HCT116 (cell line): ENCODE measurements around the gene NBDY. TPM values are rescaled to one million over a fixed set of nuclear protein-coding genes. Genes with fewer than 3 reads are reported as not detected.

Experiments
- ATAC-seq: fragments of 200-7000 bp; cut with Tn5 transposase; 2 replicates; pipeline ENCODE4 v1.9.1; 2020; ENCODE audit warnings: mild to moderate bottlenecking, moderate library complexity
- BruUV-seq: library from RNA; stranded (reverse); fragments of 400-500 nt; replicated peaks from 2 replicates; lab custom pipeline; 2021; lab: Mats Ljungman, UMichigan
- CTCF ChIA-PET: fragments of 300-600 bp; sonication (Branson Sonifier 250); formaldehyde crosslinking; loops from one replicate; lab custom pipeline; 2021; ENCODE audit warnings: antibody characterized with exemption; lab: Charles Lee
- POLR2A ChIA-PET: fragments of 300-600, 350-600 bp; sonication (Branson Sonifier 250); formaldehyde crosslinking; loops from one replicate; lab custom pipeline; 2021; ENCODE audit warnings: antibody characterized with exemption; lab: Charles Lee
- RAD21 ChIA-PET, 2 experiments: fragments of 300-600 bp; sonication (Branson Sonifier 250); formaldehyde crosslinking; loops; one replicate each; lab custom pipeline; 2023; ENCODE audit warnings: low total read pairs in 2 of 2; ENCODE audit not compliant: uncharacterized antibody in 2 of 2, unreplicated experiment in 2 of 2, low non-redundant PET in 1 of 2; lab: Charles Lee
- DNase-seq: peaks from one replicate; pipeline ENCODE4 v3.0.0-alpha.2; 2010; ENCODE audit warnings: low read depth, low spot score
- H2AFZ ChIP-seq: fragments of 200-600 bp; shearing (Covaris generic), sonication (generic); 2 replicates; pipeline ENCODE4 v1.6.1; 2017; ENCODE audit warnings: low read depth, mixed run types, mixed read lengths, antibody characterized with exemption, low read length; ENCODE audit not compliant: poor library complexity, severe bottlenecking
- H3K27ac ChIP-seq: 2 replicates; pipeline ENCODE4 v1.5.1; 2012; ENCODE audit warnings: low read depth, low read length
- H3K27me3 ChIP-seq: fragments of 200-600 bp; sonication (generic); 2 replicates; pipeline ENCODE4 v1.6.1; 2016; ENCODE audit warnings: mixed run types, low read length, mixed read lengths; ENCODE audit not compliant: insufficient read depth
- H3K36me3 ChIP-seq, 2 experiments: fragments of 200-500 bp in 1 of 2; fragments of 200-600 bp in 1 of 2; sonication (Bioruptor generic) in 1 of 2; sonication (generic) in 1 of 2; 2 replicates each; pipeline versions ENCODE4 v1.5.1 to v1.6.1; 2014 to 2016; ENCODE audit warnings: low read length in 2 of 2, inconsistent platforms in 1 of 2, mixed read lengths in 1 of 2, mixed run types in 1 of 2; ENCODE audit not compliant: insufficient read depth in 2 of 2, control insufficient read depth in 1 of 2
- H3K4me1 ChIP-seq, 2 experiments: fragments of 200-600 bp in 1 of 2; sonication (generic) in 1 of 2; 2 replicates each; pipeline versions ENCODE4 v1.5.1 to v1.6.1; 2012 to 2017; ENCODE audit warnings: low read length in 2 of 2, inconsistent platforms in 1 of 2, mild to moderate bottlenecking in 1 of 2, mixed read lengths in 1 of 2, mixed run types in 1 of 2, moderate library complexity in 1 of 2; ENCODE audit not compliant: insufficient read depth in 2 of 2, control insufficient read depth in 1 of 2
- H3K4me2 ChIP-seq: fragments of 200-600 bp; sonication (generic); 2 replicates; pipeline ENCODE4 v1.6.1; 2017; ENCODE audit warnings: mixed run types, low read length, mixed read lengths
- H3K4me3 ChIP-seq, 2 experiments: fragments of 200-600 bp in 1 of 2; sonication (generic) in 1 of 2; replicated peaks in 1 of 2; 2 replicates each; pipeline ENCODE4 v1.5.1; 2011 to 2016; ENCODE audit warnings: low read length in 2 of 2, control low read depth in 1 of 2, low read depth in 1 of 2, mild to moderate bottlenecking in 1 of 2, mixed read lengths in 1 of 2, mixed run types in 1 of 2
- H3K79me2 ChIP-seq: fragments of 200-600 bp; sonication (generic); 2 replicates; pipeline ENCODE4 v1.6.1; 2017; ENCODE audit warnings: mild to moderate bottlenecking, mixed run types, low read length, moderate library complexity, mixed read lengths; ENCODE audit not compliant: insufficient read depth
- H3K9ac ChIP-seq: fragments of 200-600 bp; sonication (generic); 2 replicates; pipeline ENCODE4 v1.6.1; 2016; ENCODE audit warnings: low read length, mixed read lengths
- H3K9me2 ChIP-seq: fragments of 200-600 bp; sonication (generic), shearing (Covaris generic); 2 replicates; pipeline ENCODE4 v1.6.1; 2017; ENCODE audit warnings: mixed run types, mild to moderate bottlenecking, moderate library complexity; ENCODE audit not compliant: insufficient read depth
- H3K9me3 ChIP-seq, 2 experiments: fragments of 200-500 bp in 1 of 2; fragments of 200-600 bp in 1 of 2; sonication (Bioruptor generic) in 1 of 2; sonication (generic) in 1 of 2; 2 replicates each; pipeline ENCODE4 v1.6.1; 2014 to 2017; ENCODE audit warnings: low read length in 2 of 2, mixed read lengths in 2 of 2, inconsistent platforms in 1 of 2, low read depth in 1 of 2, mild to moderate bottlenecking in 1 of 2, mixed run types in 1 of 2, moderate library complexity in 1 of 2; ENCODE audit not compliant: control insufficient read depth in 1 of 2, insufficient read depth in 1 of 2
- H4K20me1 ChIP-seq: fragments of 200-600 bp; sonication (generic), shearing (Covaris generic); 2 replicates; pipeline ENCODE4 v1.6.1; 2017; ENCODE audit warnings: mixed run types, mild to moderate bottlenecking, moderate library complexity; ENCODE audit not compliant: insufficient read depth
- EZH2phosphoT487 ChIP-seq: fragments of 200-600 bp; IDR thresholded peaks from 2 replicates; pipeline ENCODE4 v1.6.1; 2018; ENCODE audit warnings: antibody characterized with exemption, borderline replicate concordance
- FOSL1 ChIP-seq: IDR thresholded peaks from 2 replicates; pipeline ENCODE4 v1.6.1; 2012; ENCODE audit warnings: low read depth
- JUND ChIP-seq: IDR thresholded peaks from 2 replicates; pipeline ENCODE4 v1.6.1; 2012
- POLR2A ChIP-seq: IDR thresholded peaks from 2 replicates; pipeline ENCODE4 v1.7.0; 2011; ENCODE audit warnings: borderline replicate concordance; ENCODE audit not compliant: insufficient read depth, insufficient read length; ENCODE audit errors: extremely low read depth
- POLR2AphosphoS5 ChIP-seq: IDR thresholded peaks from 2 replicates; pipeline ENCODE4 v1.6.1; 2011; ENCODE audit warnings: mild to moderate bottlenecking, low read depth, low read length, moderate library complexity
- SRF ChIP-seq: IDR thresholded peaks from 2 replicates; pipeline ENCODE4 v1.6.1; 2012; ENCODE audit warnings: low read depth
- TCF7L2 ChIP-seq: IDR thresholded peaks from 2 replicates; pipeline ENCODE4 v1.7.0; 2011; ENCODE audit warnings: borderline replicate concordance, inconsistent platforms; ENCODE audit not compliant: insufficient read depth, insufficient read length; ENCODE audit errors: extremely low read depth
- ZFX ChIP-seq: fragments of 450-650 bp; IDR thresholded peaks from 2 replicates; pipeline ENCODE4 v1.6.1; 2017
- ZNF274 ChIP-seq: fragments of 200-500 bp; sonication (Bioruptor generic); IDR thresholded peaks from 2 replicates; pipeline ENCODE4 v1.6.1; 2014; ENCODE audit warnings: mild to moderate bottlenecking, low read depth, low read length, inconsistent platforms
- intact Hi-C: fragments of 100-400 bp; cut with micrococcal nuclease; formaldehyde crosslinking; loops from 2 replicates; pipeline ENCODE4 v1.10.0; 2022
- total RNA-seq: library from RNA; stranded (reverse); gene quantifications from one replicate; pipeline ENCODE4 v1.2.1, GENCODE V29; 2021; ENCODE audit not compliant: unreplicated experiment
- TF ChIP-seq, protein P1 (sequence below): IDR thresholded peaks from 2 replicates; pipeline ENCODE4 v1.6.1; 2012; ENCODE audit warnings: low read depth
- TF ChIP-seq, protein P2 (sequence below): IDR thresholded peaks from 2 replicates; pipeline ENCODE4 v1.6.1; 2011; ENCODE audit warnings: mild to moderate bottlenecking, low read length, moderate library complexity; ENCODE audit not compliant: insufficient replicate concordance; ENCODE audit errors: extremely low read depth
- TF ChIP-seq, protein P3 (sequence below): IDR thresholded peaks from 2 replicates; pipeline ENCODE4 v1.6.1; 2012
- TF ChIP-seq, protein P4 (sequence below), 3 experiments: fragments of 200-600 bp in 1 of 3; sonication (generic) in 1 of 3; IDR thresholded peaks in 2 of 3; conservative IDR thresholded peaks in 1 of 3; 2 replicates each; pipeline ENCODE4 v1.5.1; 2012 to 2017; ENCODE audit warnings: low read depth in 2 of 3, low read length in 2 of 3, antibody characterized with exemption in 1 of 3, borderline replicate concordance in 1 of 3, control low read depth in 1 of 3, mild to moderate bottlenecking in 1 of 3, mixed read lengths in 1 of 3, mixed run types in 1 of 3, moderate library complexity in 1 of 3; ENCODE audit not compliant: insufficient read depth in 1 of 3

NBDY gene
- total RNA-seq, 1 experiment from 2014 or later, result 65.6 TPM

DNA sequence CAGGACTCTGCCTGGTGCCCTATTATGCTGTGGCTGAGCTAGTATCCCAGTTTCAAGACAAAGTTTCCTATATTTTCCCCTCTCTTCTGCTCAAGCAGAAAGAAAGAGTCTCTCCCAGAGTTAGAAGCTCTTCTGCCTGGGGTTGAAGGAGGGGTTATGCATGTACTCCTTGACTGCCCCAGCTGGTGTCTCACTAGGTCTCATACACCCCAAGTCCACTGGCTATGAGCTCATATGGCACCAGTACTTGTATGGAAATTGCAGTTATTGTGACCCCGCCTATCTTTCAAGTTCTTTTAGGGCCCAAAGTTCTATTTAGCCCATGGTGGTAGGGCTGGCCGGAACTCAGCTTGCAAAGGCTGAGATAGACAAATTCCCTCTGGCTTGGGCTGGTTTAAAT lies 131.8 kb downstream of the NBDY start:
- no peaks in the 10 kb centered on the region for H3K4me1 ChIP-seq
- H3K9me2 ChIP-seq, result no peaks in the 10 kb centered on the region
- ATAC-seq (no peak), DNase-seq (no peak)
- no TSS peak for BruUV-seq
- no peaks in the 10 kb centered on the region for H3K36me3 ChIP-seq
- intact Hi-C loops, result loop anchor here (10.0 kb wide), 1 partner anchor 64 kb away; no protein-coding TSS in a partner anchor
- ChIA-PET POLR2A (no interaction called here), RAD21 (no interaction called here), CTCF (no interaction called here)
- no peaks in the 10 kb centered on the region for H3K9me3 ChIP-seq
- no peaks in the 10 kb centered on the region for H3K27me3 ChIP-seq
- no peak overlapping the region for H3K27ac ChIP-seq
- no peak overlapping the region for H3K9ac ChIP-seq
- H3K4me3 ChIP-seq, result no peak overlapping the region
- no peak overlapping the region for H2AFZ ChIP-seq
- TF ChIP-seq EZH2phosphoT487 (no peak), SRF (no peak), ZNF274 (no peak), JUND (no peak), TCF7L2 (no peak), FOSL1 (no peak), POLR2AphosphoS5 (no peak), POLR2A (no peak), ZFX (no peak)
- TF ChIP-seq, protein P1, sequence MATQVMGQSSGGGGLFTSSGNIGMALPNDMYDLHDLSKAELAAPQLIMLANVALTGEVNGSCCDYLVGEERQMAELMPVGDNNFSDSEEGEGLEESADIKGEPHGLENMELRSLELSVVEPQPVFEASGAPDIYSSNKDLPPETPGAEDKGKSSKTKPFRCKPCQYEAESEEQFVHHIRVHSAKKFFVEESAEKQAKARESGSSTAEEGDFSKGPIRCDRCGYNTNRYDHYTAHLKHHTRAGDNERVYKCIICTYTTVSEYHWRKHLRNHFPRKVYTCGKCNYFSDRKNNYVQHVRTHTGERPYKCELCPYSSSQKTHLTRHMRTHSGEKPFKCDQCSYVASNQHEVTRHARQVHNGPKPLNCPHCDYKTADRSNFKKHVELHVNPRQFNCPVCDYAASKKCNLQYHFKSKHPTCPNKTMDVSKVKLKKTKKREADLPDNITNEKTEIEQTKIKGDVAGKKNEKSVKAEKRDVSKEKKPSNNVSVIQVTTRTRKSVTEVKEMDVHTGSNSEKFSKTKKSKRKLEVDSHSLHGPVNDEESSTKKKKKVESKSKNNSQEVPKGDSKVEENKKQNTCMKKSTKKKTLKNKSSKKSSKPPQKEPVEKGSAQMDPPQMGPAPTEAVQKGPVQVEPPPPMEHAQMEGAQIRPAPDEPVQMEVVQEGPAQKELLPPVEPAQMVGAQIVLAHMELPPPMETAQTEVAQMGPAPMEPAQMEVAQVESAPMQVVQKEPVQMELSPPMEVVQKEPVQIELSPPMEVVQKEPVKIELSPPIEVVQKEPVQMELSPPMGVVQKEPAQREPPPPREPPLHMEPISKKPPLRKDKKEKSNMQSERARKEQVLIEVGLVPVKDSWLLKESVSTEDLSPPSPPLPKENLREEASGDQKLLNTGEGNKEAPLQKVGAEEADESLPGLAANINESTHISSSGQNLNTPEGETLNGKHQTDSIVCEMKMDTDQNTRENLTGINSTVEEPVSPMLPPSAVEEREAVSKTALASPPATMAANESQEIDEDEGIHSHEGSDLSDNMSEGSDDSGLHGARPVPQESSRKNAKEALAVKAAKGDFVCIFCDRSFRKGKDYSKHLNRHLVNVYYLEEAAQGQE, result no peak
- TF ChIP-seq, protein P2, sequence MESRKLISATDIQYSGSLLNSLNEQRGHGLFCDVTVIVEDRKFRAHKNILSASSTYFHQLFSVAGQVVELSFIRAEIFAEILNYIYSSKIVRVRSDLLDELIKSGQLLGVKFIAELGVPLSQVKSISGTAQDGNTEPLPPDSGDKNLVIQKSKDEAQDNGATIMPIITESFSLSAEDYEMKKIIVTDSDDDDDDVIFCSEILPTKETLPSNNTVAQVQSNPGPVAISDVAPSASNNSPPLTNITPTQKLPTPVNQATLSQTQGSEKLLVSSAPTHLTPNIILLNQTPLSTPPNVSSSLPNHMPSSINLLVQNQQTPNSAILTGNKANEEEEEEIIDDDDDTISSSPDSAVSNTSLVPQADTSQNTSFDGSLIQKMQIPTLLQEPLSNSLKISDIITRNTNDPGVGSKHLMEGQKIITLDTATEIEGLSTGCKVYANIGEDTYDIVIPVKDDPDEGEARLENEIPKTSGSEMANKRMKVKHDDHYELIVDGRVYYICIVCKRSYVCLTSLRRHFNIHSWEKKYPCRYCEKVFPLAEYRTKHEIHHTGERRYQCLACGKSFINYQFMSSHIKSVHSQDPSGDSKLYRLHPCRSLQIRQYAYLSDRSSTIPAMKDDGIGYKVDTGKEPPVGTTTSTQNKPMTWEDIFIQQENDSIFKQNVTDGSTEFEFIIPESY, result no peak
- TF ChIP-seq, protein P3, sequence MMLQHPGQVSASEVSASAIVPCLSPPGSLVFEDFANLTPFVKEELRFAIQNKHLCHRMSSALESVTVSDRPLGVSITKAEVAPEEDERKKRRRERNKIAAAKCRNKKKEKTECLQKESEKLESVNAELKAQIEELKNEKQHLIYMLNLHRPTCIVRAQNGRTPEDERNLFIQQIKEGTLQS, result no peak
- TF ChIP-seq, protein P4, sequence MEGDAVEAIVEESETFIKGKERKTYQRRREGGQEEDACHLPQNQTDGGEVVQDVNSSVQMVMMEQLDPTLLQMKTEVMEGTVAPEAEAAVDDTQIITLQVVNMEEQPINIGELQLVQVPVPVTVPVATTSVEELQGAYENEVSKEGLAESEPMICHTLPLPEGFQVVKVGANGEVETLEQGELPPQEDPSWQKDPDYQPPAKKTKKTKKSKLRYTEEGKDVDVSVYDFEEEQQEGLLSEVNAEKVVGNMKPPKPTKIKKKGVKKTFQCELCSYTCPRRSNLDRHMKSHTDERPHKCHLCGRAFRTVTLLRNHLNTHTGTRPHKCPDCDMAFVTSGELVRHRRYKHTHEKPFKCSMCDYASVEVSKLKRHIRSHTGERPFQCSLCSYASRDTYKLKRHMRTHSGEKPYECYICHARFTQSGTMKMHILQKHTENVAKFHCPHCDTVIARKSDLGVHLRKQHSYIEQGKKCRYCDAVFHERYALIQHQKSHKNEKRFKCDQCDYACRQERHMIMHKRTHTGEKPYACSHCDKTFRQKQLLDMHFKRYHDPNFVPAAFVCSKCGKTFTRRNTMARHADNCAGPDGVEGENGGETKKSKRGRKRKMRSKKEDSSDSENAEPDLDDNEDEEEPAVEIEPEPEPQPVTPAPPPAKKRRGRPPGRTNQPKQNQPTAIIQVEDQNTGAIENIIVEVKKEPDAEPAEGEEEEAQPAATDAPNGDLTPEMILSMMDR (IDR thresholded peaks at IDR 0.05 in 2 of 3, conservative IDR thresholded peaks at IDR 0.05 in 1 of 3; ENCODE audit: borderline replicate concordance in 1 of 3, insufficient read depth in 1 of 3, low read depth in 2 of 3, low read length in 2 of 3), result no peak
- no peaks in the 10 kb centered on the region for H4K20me1 ChIP-seq
- no peak overlapping the region for H3K4me2 ChIP-seq
- no peaks in the 10 kb centered on the region for H3K79me2 ChIP-seq
